Sciatic nerve (tissue), 2 donors: Measurements from ENCODE around the gene MORN3. TPM values are rescaled to one million over a fixed set of nuclear protein-coding genes. Genes with fewer than 3 reads are reported as not detected.

ENCODE experiments used
- ATAC-seq: fragments of 200-7000 bp; cut with Tn5 transposase; one replicate; pipeline ENCODE4 v1.9.1; 2020; ENCODE audit warnings: mild to moderate bottlenecking, moderate library complexity
- DNase-seq: peaks from one replicate; pipeline ENCODE4 v3.0.0-alpha.2; 2020; ENCODE audit warnings: low spot score
- intact Hi-C: fragments of 100-400 bp; cut with DNase I; formaldehyde crosslinking; loops from one replicate; pipeline ENCODE4 v1.14.2; 2022
- total RNA-seq: library from RNA; stranded (reverse); fragmentation: NEBNext Ultra II Directional; extraction: Animal tissue kit (Norgen Biotek cat#: 25700); gene quantifications from one replicate; pipeline ENCODE4 v1.2.1, GENCODE V29; 2021
- donor health status: DM: no; HTN: no; CAD: no.
- donor health status: DM: no; HTN: no; CAD: no.

The MORN3 gene
- total RNA-seq, 1 donor from 2014 or later = 0.49 TPM

DNA sequence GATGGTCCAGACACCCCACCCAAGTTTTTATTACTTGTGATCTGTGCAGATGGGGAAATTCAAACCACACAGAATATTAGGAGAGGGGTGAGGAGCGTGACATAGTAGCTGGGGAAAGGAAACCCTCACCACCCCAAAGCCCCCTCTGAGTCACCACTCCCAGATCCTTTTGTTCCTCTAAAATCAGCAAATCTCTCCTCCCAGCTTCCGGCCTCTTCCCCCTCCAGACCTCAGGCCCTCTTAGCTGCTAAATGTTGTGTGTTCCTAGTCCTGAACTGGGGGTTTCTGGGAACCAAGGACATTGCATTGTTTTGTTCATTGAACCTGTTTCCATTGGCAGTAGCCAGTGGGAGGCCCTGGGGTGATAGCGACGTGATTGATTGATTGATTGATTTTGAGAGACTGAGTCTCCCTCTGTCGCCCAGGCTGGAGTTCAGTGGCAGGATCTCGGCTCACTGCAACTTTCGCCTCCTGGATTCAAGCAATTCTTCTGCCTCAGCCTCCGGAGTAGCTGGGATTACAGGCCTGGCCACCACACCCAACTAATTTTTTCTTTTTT lies 49.0 kb downstream of the MORN3 start:
- ATAC-seq (no peak), DNase-seq (no peak)
- intact Hi-C loops = no loop called here

DNA sequence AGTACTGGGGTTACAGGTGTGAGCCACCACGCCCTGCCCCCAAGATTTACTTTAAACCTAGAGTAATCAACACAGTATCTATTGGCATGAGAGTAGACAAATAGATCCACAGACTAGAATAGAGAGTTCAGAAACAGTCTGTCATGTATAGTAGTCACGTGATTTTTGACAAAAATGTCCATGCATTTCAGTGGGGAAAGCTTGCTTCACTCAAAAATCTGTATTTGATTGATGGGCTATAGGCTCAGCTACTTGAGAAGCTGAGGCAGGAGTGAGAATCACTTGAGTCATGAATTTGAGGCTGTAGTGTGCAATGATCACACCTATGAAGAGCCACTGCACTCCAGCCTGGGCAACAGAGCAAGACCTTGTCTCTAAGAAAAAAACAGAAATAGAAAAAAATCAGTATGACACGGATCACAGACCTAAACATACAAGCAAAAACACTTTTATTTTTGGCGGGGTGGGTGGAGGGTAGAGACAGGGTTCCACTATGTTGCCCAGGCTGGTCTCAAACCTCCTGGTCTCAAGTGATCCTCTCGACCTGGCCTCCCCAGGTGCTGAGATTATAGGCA lies 50.7 kb downstream of the MORN3 start:
- intact Hi-C loops = no loop called here
- no peak for ATAC-seq
- no peak for DNase-seq

DNA sequence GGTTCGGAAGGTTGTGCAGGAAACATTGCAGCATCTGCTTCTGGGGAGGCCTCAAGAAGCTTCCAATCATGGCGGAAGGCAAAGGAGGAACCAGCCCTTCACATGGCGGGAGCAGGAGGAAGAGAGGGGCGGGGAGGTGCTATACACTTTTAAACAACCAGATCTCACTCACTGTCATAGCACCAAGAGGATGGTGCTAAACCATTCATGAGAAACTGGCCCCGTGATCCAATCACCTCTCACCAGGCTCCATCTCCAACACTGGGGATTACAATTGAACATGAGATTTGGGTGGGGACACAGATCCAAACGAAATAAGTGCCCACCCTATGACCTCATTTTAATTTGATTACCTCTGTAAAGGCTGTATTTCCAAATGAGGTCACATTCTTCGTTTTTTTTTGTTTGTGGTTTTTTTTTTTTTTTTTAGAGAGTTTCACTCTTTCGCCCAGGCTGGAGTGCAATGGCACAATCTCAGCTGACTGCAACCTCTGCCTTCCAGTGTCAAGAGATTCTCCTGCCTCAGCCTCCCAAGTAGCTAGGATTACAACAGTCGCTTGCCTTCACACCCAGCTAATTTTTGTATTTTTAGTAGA lies 54.5 kb downstream of the MORN3 start:
- no peak for DNase-seq

DNA sequence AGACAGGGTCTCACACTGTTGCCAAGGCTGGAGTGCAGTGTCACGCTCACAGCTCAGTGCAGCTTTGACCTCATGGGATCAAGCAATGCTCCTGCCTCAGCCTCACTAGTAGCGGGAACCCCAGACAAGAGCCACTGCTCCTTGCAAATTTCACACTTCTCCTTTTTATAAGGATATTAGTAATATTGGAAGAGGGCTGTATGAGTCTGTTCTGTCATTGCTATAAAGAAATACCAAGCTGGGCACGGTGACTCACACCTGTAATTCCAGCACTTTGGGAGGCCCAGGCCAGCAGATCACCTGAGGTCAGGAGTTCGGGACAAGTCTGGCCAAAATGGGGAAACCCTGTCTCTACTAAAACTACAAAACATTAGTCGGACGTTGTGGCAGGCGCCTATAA lies 56.0 kb downstream of the MORN3 start:
- no peak for DNase-seq
- no peak for ATAC-seq
- intact Hi-C loops = no loop called here

More for the DNA sequence above, 54.5 kb downstream of the MORN3 start:
- intact Hi-C loops = no loop called here
- no peak for ATAC-seq

DNA sequence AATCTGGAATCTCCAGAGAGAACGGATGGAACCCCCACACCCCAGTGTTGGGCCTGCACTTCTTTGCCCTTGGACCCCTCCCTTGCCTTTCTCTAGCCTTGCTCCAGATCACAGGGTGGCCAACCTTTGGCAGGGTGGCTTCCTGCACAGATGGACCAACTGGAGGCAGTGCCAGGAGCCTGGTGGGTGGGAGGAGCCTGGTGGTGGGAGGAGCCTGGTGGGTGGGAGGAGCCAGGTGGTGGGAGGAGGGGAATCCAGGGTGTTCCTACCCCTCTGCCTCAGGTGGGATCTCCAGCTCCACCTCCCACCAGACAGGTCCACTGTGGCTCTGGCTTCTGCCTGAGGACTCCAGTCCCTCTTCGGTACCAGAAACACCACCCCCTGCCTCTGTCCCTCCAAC lies 58.1 kb downstream of the MORN3 start:
- no peak for ATAC-seq
- intact Hi-C loops = no loop called here
- no peak for DNase-seq

DNA sequence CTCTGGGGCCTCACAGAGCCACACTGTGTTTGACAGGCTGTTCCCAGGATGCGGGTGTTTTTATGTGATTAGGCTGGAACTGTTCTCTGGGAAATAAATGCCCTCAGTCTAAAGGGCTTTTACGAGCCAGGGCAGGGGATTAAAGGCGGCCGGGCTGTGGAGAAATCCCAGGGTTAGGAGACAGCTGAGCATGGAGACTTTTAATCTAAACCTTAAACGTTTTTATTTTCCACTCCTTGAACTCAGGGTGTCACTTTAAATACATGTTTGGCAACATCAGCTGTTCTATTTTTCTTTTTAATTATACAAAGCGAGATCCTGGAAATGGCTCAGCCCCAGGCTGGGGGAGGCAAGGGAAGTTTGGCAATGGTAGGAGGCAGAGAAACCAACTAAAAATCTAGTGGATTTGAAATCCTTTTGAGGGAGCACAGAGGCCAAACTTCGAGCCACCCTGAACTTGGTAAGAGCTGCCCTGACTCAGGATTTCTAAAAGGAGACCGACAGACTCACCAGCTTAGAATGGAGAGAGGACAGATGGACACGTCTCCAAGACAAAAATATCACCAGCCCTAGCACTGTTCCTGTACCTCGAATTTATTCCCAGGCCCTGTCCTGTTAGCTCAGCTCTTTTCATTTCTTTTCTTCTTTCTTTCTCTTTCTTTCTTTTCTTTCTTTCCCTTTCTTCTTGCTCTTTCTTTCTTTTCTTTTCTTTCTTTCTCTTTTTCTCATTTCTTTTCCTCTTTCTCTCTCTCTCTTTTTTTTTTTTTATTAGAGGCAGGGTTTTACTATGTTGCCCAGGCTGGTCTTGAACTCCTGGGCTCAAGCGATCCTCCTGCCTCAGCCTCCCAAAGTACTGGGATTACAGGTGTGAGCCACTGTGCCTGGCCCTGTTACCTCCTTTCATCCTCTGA lies 59.0 kb downstream of the MORN3 start:
- no peak for DNase-seq
- ATAC-seq = peak; percentile 32
- intact Hi-C loops = no loop called here

DNA sequence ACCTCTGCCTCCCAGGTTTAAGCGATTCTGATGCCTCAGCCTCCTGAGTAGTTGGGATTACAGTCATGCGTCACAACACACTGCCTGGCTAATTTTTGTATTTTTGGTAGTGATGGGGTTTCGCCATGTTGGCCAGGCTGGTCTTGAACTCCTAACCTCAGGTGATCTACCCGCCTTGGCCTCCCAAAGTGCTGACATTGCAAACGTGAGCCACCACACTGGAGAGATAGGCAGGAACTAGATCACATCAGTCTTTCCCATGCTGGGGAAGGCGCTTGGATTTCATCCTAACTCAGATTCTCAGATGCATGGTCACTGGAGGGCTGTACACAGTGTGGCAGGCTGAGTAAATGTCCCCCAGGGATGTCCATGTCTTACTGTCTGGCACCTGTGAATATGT lies 61.2 kb downstream of the MORN3 start:
- ATAC-seq (no peak), DNase-seq (no peak)
- intact Hi-C loops = no loop called here

DNA sequence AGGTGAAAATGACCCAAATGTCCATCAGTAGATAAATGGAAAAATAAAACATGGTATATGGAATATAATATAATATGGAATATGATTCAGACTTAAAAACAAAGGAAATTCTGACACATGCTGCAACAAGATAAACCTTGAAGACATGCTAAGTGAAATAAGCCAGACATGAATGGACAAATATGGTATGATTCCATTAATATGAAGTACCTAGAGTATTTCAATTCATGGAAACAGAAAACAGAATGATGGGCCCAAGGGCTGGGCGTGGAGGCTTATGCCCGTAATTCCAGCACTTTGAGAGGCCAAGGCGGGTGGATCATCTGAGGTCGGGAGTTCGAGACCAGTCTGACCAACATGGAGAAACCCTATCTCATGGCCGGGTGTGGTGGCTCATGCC lies 65.9 kb downstream of the MORN3 start:
- ATAC-seq = no peak
- intact Hi-C loops = no loop called here
- no peak for DNase-seq

DNA sequence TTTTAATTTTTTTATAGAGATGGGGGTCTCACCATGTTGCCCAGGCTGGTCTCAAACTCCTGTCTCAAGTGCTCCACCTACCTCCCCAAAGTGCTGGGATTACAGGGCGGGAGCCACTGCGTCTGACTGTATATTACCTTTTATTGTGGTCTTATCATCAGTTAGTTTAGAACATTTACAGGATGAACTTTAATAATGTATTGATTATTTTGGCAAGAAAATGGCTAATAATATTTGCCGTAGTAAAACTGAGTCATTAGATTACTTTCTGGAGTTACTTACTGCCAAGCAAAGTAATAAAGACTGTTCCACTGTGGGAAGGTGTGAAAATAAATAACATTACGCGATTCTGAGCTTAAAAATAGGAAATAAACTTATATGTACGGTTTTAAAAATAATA lies 66.7 kb downstream of the MORN3 start:
- intact Hi-C loops = no loop called here
- ATAC-seq (no peak), DNase-seq (no peak)

DNA sequence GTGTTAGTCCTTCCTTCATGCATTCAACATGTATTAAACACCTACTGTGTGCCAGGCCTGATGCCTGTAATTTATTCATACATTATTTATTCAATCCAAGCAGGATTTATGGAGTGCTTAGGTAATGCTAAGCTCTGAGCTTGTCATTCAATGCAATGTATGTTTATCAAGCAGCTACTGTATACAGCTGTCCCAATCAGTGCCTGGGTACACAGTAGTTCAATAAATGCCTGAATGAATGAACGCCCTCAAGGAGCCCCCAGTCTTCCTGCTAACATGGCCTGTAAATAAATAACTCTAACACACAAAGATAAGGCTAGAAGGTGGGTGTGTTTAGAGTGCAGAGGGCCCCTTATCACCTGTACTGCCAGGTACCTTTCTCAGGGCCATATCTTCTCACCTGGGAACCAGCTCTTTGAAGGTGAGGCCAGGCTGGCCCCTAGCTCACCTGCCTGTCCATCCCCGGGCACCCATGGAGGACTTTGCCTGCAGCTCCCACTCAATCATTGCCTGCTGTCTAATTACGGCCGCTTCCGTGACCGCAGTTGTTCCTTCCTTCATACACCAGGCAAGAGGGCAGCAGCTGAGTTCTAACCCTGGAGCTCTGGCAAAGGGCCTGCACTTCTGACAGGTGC lies 68.6 kb downstream of the MORN3 start:
- ATAC-seq (no peak), DNase-seq (no peak)
- intact Hi-C loops = no loop called here

Other genes starting within 250 kb of the MORN3 start
- 22.9 TPM for gene KDM2B, start 88.6 kb downstream of the MORN3 start, total RNA-seq
- 14.0 TPM for gene ORAI1, start 43.1 kb downstream of the MORN3 start, total RNA-seq
- 20.6 TPM for gene TMEM120B, start 43.1 kb upstream of the MORN3 start, total RNA-seq
- 12.1 TPM for gene RHOF, start 124.0 kb upstream of the MORN3 start, total RNA-seq
- gene SETD1B, start 134.4 kb upstream of the MORN3 start, total RNA-seq = 26.3 TPM
- 0.40 TPM for gene HPD, start 189.2 kb upstream of the MORN3 start, total RNA-seq
- 34.3 TPM for gene PSMD9, start 219.1 kb upstream of the MORN3 start, total RNA-seq
- 3.8 TPM for gene CFAP251, start 248.9 kb upstream of the MORN3 start, total RNA-seq